Right lobe of liver (tissue), 6 donors: Measurements from ENCODE around the gene SMPD1. TPM values are rescaled to one million over a fixed set of nuclear protein-coding genes. Genes with fewer than 3 reads are reported as not detected.

Experiments
- ATAC-seq, 4 donors: fragments of 200-7000 bp; cut with Tn5 transposase; one replicate each; pipeline ENCODE4 v1.9.1; 2020; ENCODE audit warnings: mild to moderate bottlenecking in 4 of 4, moderate library complexity in 4 of 4
- DNase-seq, 3 donors: peaks; one replicate each; pipeline ENCODE4 v3.0.0-alpha.2; 2020
- H3K27ac ChIP-seq, 3 donors: fragments of 200-600 bp; one replicate each; pipeline ENCODE4 v1.8.0; 2022
- H3K27me3 ChIP-seq, 2 donors: fragments of 200-600 bp; one replicate each; pipeline ENCODE4 v1.8.0; 2022
- H3K36me3 ChIP-seq, 4 donors: fragments of 200-600 bp; sonication (generic) in 1 of 4; one replicate each; pipeline versions ENCODE4 v1.5.1 to v1.8.0; 2017 to 2022; ENCODE audit warnings: control low read depth in 1 of 4
- H3K4me1 ChIP-seq, 4 donors: fragments of 200-600 bp; sonication (generic) in 1 of 4; one replicate each; pipeline versions ENCODE4 v1.5.1 to v1.8.0; 2017 to 2022; ENCODE audit warnings: control low read depth in 1 of 4
- H3K4me3 ChIP-seq, 3 donors: fragments of 200-600 bp; one replicate each; pipeline ENCODE4 v1.8.0; 2022
- H3K9me3 ChIP-seq, 4 donors: fragments of 200-600 bp; sonication (generic) in 1 of 4; one replicate each; pipeline versions ENCODE4 v1.5.1 to v1.8.0; 2017 to 2022; ENCODE audit warnings: control low read depth in 1 of 4
- POLR2A ChIP-seq: fragments of 450-650 bp; IDR thresholded peaks from one replicate; pipeline ENCODE4 v1.6.1; 2017; ENCODE audit warnings: antibody characterized with exemption, mild to moderate bottlenecking
- WGBS: methylation state at CpG from one replicate; pipeline ENCODE4 v1.1.6; 2018; ENCODE audit warnings: low coverage, low lambda C conversion rate; ENCODE audit not compliant: insufficient coverage; ENCODE audit errors: missing lambda C conversion rate; 5-methylcytosine and 5-hydroxymethylcytosine counted together
- intact Hi-C, 2 donors: fragments of 100-400 bp; cut with DNase I; formaldehyde crosslinking; loops; one replicate each; pipeline versions ENCODE4 v1.11.2 to v1.14.1; 2022
- total RNA-seq, 6 experiments: library from RNA; depleted of rRNA in 2 of 6; stranded (reverse); fragments of >200 nt in 2 of 6; fragmentation: NEBNext Ultra II Directional in 3 of 6; extraction: Animal tissue kit (Norgen Biotek cat#: 25700) in 3 of 6; gene quantifications; one replicate each; pipeline versions ENCODE4 v1.1.0 to v1.2.4, GENCODE V29; 2016 to 2023
- TF ChIP-seq, protein P1 (sequence below), 4 donors: fragments of 200-600 bp in 3 of 4; fragments of 450-650 bp in 1 of 4; IDR thresholded peaks; one replicate each; pipeline versions ENCODE4 v1.5.1 to v1.8.0; 2016 to 2022; ENCODE audit warnings: antibody characterized with exemption in 4 of 4, mild to moderate bottlenecking in 2 of 4
- donor health status: DM: no; HTN: yes; CAD: no.
- donor health status: DM: no; HTN: no; CAD: no.
- donor health status: DM: no; HTN: no; CAD: no.
- donor health status: DM: no; HTN: yes; CAD: no.
- donor health status: DM: no; HTN: yes; CAD: no.

SMPD1 gene
- total RNA-seq, 6 experiments from 2014 or later, result 45.3 to 77.9 (median 57.3) TPM

- intact Hi-C loops, result no loop called here
- TF ChIP-seq, protein P1, sequence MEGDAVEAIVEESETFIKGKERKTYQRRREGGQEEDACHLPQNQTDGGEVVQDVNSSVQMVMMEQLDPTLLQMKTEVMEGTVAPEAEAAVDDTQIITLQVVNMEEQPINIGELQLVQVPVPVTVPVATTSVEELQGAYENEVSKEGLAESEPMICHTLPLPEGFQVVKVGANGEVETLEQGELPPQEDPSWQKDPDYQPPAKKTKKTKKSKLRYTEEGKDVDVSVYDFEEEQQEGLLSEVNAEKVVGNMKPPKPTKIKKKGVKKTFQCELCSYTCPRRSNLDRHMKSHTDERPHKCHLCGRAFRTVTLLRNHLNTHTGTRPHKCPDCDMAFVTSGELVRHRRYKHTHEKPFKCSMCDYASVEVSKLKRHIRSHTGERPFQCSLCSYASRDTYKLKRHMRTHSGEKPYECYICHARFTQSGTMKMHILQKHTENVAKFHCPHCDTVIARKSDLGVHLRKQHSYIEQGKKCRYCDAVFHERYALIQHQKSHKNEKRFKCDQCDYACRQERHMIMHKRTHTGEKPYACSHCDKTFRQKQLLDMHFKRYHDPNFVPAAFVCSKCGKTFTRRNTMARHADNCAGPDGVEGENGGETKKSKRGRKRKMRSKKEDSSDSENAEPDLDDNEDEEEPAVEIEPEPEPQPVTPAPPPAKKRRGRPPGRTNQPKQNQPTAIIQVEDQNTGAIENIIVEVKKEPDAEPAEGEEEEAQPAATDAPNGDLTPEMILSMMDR (IDR thresholded peaks at IDR 0.05), result no peak
- no peak overlapping the region for H3K4me3 ChIP-seq
- 96% methylated on average over 13 of the region's 15 CpGs for WGBS
- H3K36me3 ChIP-seq, result no peaks in the 10 kb centered on the region
- no peak overlapping the region for H3K27ac ChIP-seq
- H3K9me3 ChIP-seq, result no peaks in the 10 kb centered on the region
- DNase-seq (no peak), ATAC-seq (no peak)
- H3K27me3 ChIP-seq, result no peaks in the 10 kb centered on the region
- no peaks in the 10 kb centered on the region for H3K4me1 ChIP-seq
These were observed 10.4 kb downstream of the SMPD1 start for GRCh38 chr11:6400431-6401345.

DNA sequence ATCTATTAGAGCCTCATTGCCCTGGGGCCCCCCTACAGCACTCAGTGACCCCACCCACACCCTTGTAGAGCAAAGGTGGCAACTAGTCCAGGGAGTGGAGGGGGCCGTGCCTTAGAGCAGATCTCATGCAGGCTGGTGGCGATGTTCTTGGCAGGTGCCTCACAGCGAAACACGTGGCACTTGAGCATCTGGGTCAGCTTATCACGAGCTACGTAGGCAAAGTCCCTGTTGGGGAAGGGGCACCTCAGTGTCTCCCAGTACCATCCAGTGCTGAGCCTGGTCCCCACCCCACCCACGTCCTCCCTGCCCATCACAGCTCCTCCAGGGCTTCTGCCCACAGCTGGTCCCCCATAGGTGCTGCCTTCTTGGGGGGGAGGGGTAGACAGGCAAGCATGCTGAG, 11.2 kb downstream of the SMPD1 start:
- no peaks in the 10 kb centered on the region for H3K36me3 ChIP-seq
- no peak for TF ChIP-seq POLR2A
- H3K27me3 ChIP-seq, result no peaks in the 10 kb centered on the region
- H3K4me3 ChIP-seq, result no peak overlapping the region
- H3K27ac ChIP-seq, result no peak overlapping the region
- no peak for ATAC-seq
- intact Hi-C loops, result no loop called here
- H3K4me1 ChIP-seq, result no peaks in the 10 kb centered on the region
- WGBS, result 60% methylated on average over 1 of the region's 7 CpGs
- no peak for DNase-seq
- no peaks in the 10 kb centered on the region for H3K9me3 ChIP-seq

GRCh38 chr11:6402061-6402470, 11.8 kb downstream of the SMPD1 start:
- WGBS, result no CpG with 5 or more reads among the region's 12 CpGs
- Histone ChIP-seq H3K27ac (no peak overlapping the region), H3K4me1 (no peaks in the 10 kb centered on the region), H3K36me3 (no peaks in the 10 kb centered on the region), H3K4me3 (no peak overlapping the region), H3K9me3 (no peaks in the 10 kb centered on the region), H3K27me3 (no peaks in the 10 kb centered on the region)
- no peak for DNase-seq
- peak in 2 of 4 donors; percentile 18 to 19 for ATAC-seq
- intact Hi-C loops, result no loop called here
- TF ChIP-seq POLR2A, result no peak
- TF ChIP-seq, protein P1 (IDR thresholded peaks at IDR 0.05), result no peak

- DNase-seq (no peak), ATAC-seq (peak in 2 of 4 donors; percentile 43 to 51)
- TF ChIP-seq POLR2A, result no peak
- TF ChIP-seq, protein P1 (IDR thresholded peaks at IDR 0.05), result no peak
- 61% methylated on average over 7 of the region's 7 CpGs for WGBS
- Histone ChIP-seq H3K4me1 (no peaks in the 10 kb centered on the region), H3K27me3 (no peaks in the 10 kb centered on the region), H3K27ac (no peak overlapping the region), H3K36me3 (no peaks in the 10 kb centered on the region), H3K9me3 (no peaks in the 10 kb centered on the region), H3K4me3 (no peak overlapping the region)
- intact Hi-C loops, result no loop called here
These were observed 12.3 kb downstream of the SMPD1 start for GRCh38 chr11:6402561-6402981.

DNA sequence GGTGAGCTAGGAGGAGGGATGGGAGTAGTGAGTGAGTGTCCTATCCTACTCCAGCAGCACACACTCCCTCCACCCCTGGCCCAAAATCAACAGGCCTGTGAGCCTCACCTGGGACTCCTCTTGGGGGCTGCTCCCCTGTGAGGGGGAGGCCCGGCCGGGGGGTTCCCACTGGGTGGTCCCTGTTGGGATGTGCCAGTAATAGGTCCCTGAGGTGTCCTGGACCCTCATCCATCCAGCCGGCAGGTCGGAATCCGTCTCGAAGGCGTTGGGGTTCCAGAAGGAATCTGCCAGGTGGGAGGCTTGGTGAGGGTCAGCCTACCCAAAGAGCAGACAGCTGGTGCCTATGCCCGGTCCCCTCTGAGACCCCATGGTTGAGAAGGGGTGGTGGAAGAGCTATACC, 13.3 kb downstream of the SMPD1 start:
- intact Hi-C loops, result no loop called here
- Histone ChIP-seq H3K36me3 (no peaks in the 10 kb centered on the region), H3K27ac (no peak overlapping the region), H3K4me3 (no peak overlapping the region), H3K4me1 (no peaks in the 10 kb centered on the region), H3K9me3 (no peaks in the 10 kb centered on the region), H3K27me3 (no peaks in the 10 kb centered on the region)
- TF ChIP-seq, protein P1 (IDR thresholded peaks at IDR 0.05), result no peak
- TF ChIP-seq POLR2A, result no peak
- ATAC-seq, result no peak
- DNase-seq, result no peak
- no CpG with 5 or more reads among the region's 8 CpGs for WGBS
